GM18520 (cell line): ENCODE results near the gene ZBED4.

ENCODE experiments used
- ATAC-seq: cut with Tn5 transposase; IDR thresholded peaks from one replicate; pipeline ENCODE4 v1.9.1; 2021; ENCODE audit not compliant: unreplicated experiment

Gene ZBED4

GRCh38 chr22:49878206-49878605 lies 24.6 kb downstream of the ZBED4 start:
- no peak for ATAC-seq

GRCh38 chr22:49879871-49880270 lies 26.2 kb downstream of the ZBED4 start:
- ATAC-seq, result no peak

GRCh38 chr22:49880281-49880680 lies 26.6 kb downstream of the ZBED4 start:
- ATAC-seq, result no peak

GRCh38 chr22:49881856-49882255 lies 28.2 kb downstream of the ZBED4 start:
- ATAC-seq, result no peak

- no peak for ATAC-seq
These were observed 29.1 kb downstream of the ZBED4 start for GRCh38 chr22:49882519-49883293.

- ATAC-seq, result no peak
These were observed 29.6 kb downstream of the ZBED4 start for GRCh38 chr22:49883294-49883640.

GRCh38 chr22:49884075-49884474 lies 30.4 kb downstream of the ZBED4 start:
- ATAC-seq, result no peak

GRCh38 chr22:49884503-49885260 lies 31.0 kb downstream of the ZBED4 start:
- ATAC-seq, result no peak

- no peak for ATAC-seq
These were observed 31.6 kb downstream of the ZBED4 start for GRCh38 chr22:49885281-49885680.

GRCh38 chr22:49885881-49886280 lies 32.2 kb downstream of the ZBED4 start:
- ATAC-seq, result no peak

GRCh38 chr22:49886346-49887063 lies 32.9 kb downstream of the ZBED4 start:
- no peak for ATAC-seq

- ATAC-seq, result no peak
These were observed 33.4 kb downstream of the ZBED4 start for GRCh38 chr22:49887064-49887451.

- ATAC-seq, result no peak
These were observed 34.1 kb downstream of the ZBED4 start for GRCh38 chr22:49887702-49888101.

- ATAC-seq, result no peak
These were observed 35.4 kb downstream of the ZBED4 start for GRCh38 chr22:49889071-49889470.

- ATAC-seq, result no peak
These were observed 38.7 kb downstream of the ZBED4 start for GRCh38 chr22:49892226-49892899.

GRCh38 chr22:49893025-49893424 lies 39.4 kb downstream of the ZBED4 start:
- ATAC-seq, result no peak

GRCh38 chr22:49894322-49895054 lies 40.8 kb downstream of the ZBED4 start:
- ATAC-seq, result no peak

GRCh38 chr22:49896201-49896600 lies 42.6 kb downstream of the ZBED4 start:
- ATAC-seq, result no peak

GRCh38 chr22:49897015-49897684 lies 43.5 kb downstream of the ZBED4 start:
- ATAC-seq, result no peak

- no peak for ATAC-seq
These were observed 45.9 kb downstream of the ZBED4 start for GRCh38 chr22:49899530-49899929.
